Trophoblast cell (in vitro differentiated cells and primary cell): ENCODE data around the gene ALS2CL.

Source experiments
- DNase-seq, 2 donors: peaks; one replicate each; pipeline ENCODE4 v3.0.0-alpha.2; 2016
- H2AFZ ChIP-seq: 2 replicates; pipeline ENCODE4 v1.6.1; 2013; ENCODE audit warnings: low read length, moderate library complexity, mild to moderate bottlenecking; ENCODE audit not compliant: insufficient read depth, poor library complexity
- H2AK5ac ChIP-seq: 2 replicates; pipeline ENCODE4 v1.6.1; 2013; ENCODE audit warnings: mild to moderate bottlenecking, low read length
- H2BK120ac ChIP-seq: 2 replicates; pipeline ENCODE4 v1.6.1; 2013; ENCODE audit warnings: low read length, mild to moderate bottlenecking, moderate library complexity; ENCODE audit not compliant: insufficient read depth, poor library complexity
- H2BK12ac ChIP-seq: 2 replicates; pipeline ENCODE4 v1.6.1; 2013; ENCODE audit warnings: mild to moderate bottlenecking, low read length, moderate library complexity
- H2BK5ac ChIP-seq: 2 replicates; pipeline ENCODE4 v1.6.1; 2013; ENCODE audit warnings: low read length, low read depth, moderate library complexity, mild to moderate bottlenecking; ENCODE audit not compliant: poor library complexity
- H3K14ac ChIP-seq: 2 replicates; pipeline ENCODE4 v1.6.1; 2013; ENCODE audit warnings: mild to moderate bottlenecking, low read length
- H3K18ac ChIP-seq: 2 replicates; pipeline ENCODE4 v1.6.1; 2013; ENCODE audit warnings: mild to moderate bottlenecking, low read length
- H3K23ac ChIP-seq: 2 replicates; pipeline ENCODE4 v1.6.1; 2013; ENCODE audit warnings: low read length
- H3K27ac ChIP-seq: 2 replicates; pipeline ENCODE4 v1.5.1; 2013; ENCODE audit warnings: low read depth, mild to moderate bottlenecking, inconsistent platforms, low read length, moderate library complexity
- H3K27me3 ChIP-seq: 2 replicates; pipeline ENCODE4 v1.6.1; 2013; ENCODE audit warnings: inconsistent platforms, mild to moderate bottlenecking, low read length, moderate library complexity; ENCODE audit not compliant: insufficient read depth
- H3K36me3 ChIP-seq, 2 experiments: 1 replicate in 1 of 2; 2 replicates in 1 of 2; pipeline ENCODE4 v1.6.1; 2013; ENCODE audit warnings: low read length in 2 of 2, mild to moderate bottlenecking in 2 of 2, moderate library complexity in 1 of 2; ENCODE audit not compliant: insufficient read depth in 2 of 2, control insufficient read depth in 1 of 2
- H3K4ac ChIP-seq: 2 replicates; pipeline ENCODE4 v1.6.1; 2013; ENCODE audit warnings: low read depth, mild to moderate bottlenecking, low read length, moderate library complexity
- H3K4me1 ChIP-seq, 2 experiments: 1 replicate in 1 of 2; 2 replicates in 1 of 2; pipeline ENCODE4 v1.6.1; 2013; ENCODE audit warnings: low read length in 2 of 2, mild to moderate bottlenecking in 2 of 2, moderate library complexity in 1 of 2; ENCODE audit not compliant: insufficient read depth in 2 of 2, control insufficient read depth in 1 of 2
- H3K4me2 ChIP-seq: 2 replicates; pipeline ENCODE4 v1.6.1; 2013; ENCODE audit warnings: inconsistent platforms, mild to moderate bottlenecking, low read length, moderate library complexity
- H3K4me3 ChIP-seq: 2 replicates; pipeline ENCODE4 v1.5.1; 2013; ENCODE audit warnings: mild to moderate bottlenecking, low read depth, low read length, inconsistent platforms
- H3K79me1 ChIP-seq: one replicate; pipeline ENCODE4 v1.6.1; 2013; ENCODE audit warnings: low read length
- H3K79me2 ChIP-seq: 2 replicates; pipeline ENCODE4 v1.6.1; 2013; ENCODE audit warnings: low read length, mild to moderate bottlenecking; ENCODE audit not compliant: control insufficient read depth, insufficient read depth, poor library complexity
- H3K9ac ChIP-seq: 2 replicates; pipeline ENCODE4 v1.6.1; 2013; ENCODE audit warnings: mild to moderate bottlenecking, low read length
- H3K9me3 ChIP-seq: 2 replicates; pipeline ENCODE4 v1.6.1; 2013; ENCODE audit warnings: low read depth, mild to moderate bottlenecking, control low read depth, inconsistent platforms, low read length; ENCODE audit not compliant: insufficient read depth
- H4K12ac ChIP-seq: 2 replicates; pipeline ENCODE4 v1.6.1; 2013; ENCODE audit warnings: low read depth, mild to moderate bottlenecking, low read length, moderate library complexity
- H4K8ac ChIP-seq: 2 replicates; pipeline ENCODE4 v1.6.1; 2013; ENCODE audit warnings: low read depth, mild to moderate bottlenecking, low read length, moderate library complexity
- H4K91ac ChIP-seq: one replicate; pipeline ENCODE4 v1.6.1; 2013; ENCODE audit warnings: low read depth, mild to moderate bottlenecking, low read length, moderate library complexity
- WGBS: extraction: QIAGEN DNeasy Blood & Tissue Kit; methylation state at CpG from one replicate; pipeline ENCODE4 v1.1.7; 2013; ENCODE audit warnings: missing lambda C conversion rate; ENCODE audit not compliant: insufficient read length, insufficient coverage; ENCODE audit errors: extremely low coverage; 5-methylcytosine and 5-hydroxymethylcytosine counted together

Gene ALS2CL

GRCh38 chr3:46719044-46719565 is 25.6 kb upstream of the ALS2CL start:
- no peak overlapping the region for H2BK5ac ChIP-seq
- H3K14ac ChIP-seq, result no peak overlapping the region
- no peak overlapping the region for H2AFZ ChIP-seq
- peaks cover 1% of the 10 kb centered on the region for H3K9me3 ChIP-seq
- no peak overlapping the region for H2AK5ac ChIP-seq
- no peak overlapping the region for H3K18ac ChIP-seq
- H3K9ac ChIP-seq, result no peak overlapping the region
- no peak overlapping the region for H3K23ac ChIP-seq
- no peak overlapping the region for H2BK12ac ChIP-seq
- H3K27ac ChIP-seq, result no peak overlapping the region
- no peak overlapping the region for H2BK120ac ChIP-seq
- H4K8ac ChIP-seq, result no peak overlapping the region
- no peak overlapping the region for H4K12ac ChIP-seq
- H3K4ac ChIP-seq, result no peak overlapping the region
- no peak overlapping the region for H3K4me3 ChIP-seq
- H3K4me1 ChIP-seq, result no peaks in the 10 kb centered on the region
- WGBS, result no CpG with 5 or more reads among the region's 2 CpGs
- H3K36me3 ChIP-seq, result no peaks in the 10 kb centered on the region
- H3K4me2 ChIP-seq, result no peak overlapping the region
- no peaks in the 10 kb centered on the region for H3K27me3 ChIP-seq
- no peak for DNase-seq
- no peaks in the 10 kb centered on the region for H3K79me2 ChIP-seq
- no peaks in the 10 kb centered on the region for H3K79me1 ChIP-seq
- H4K91ac ChIP-seq, result no peak overlapping the region

- no CpG with 5 or more reads among the region's 61 CpGs for WGBS
- Histone ChIP-seq H2BK120ac (no peak within 1 kb of the TSS), H4K12ac (no peak within 1 kb of the TSS), H3K4ac (no peak within 1 kb of the TSS), H3K23ac (no peak within 1 kb of the TSS), H3K4me3 (no peak within 1 kb of the TSS), H3K36me3 (no peaks in the 10 kb centered on the region), H3K27me3 (no peaks in the 10 kb centered on the region), H3K4me2 (no peak within 1 kb of the TSS), H4K91ac (no peak within 1 kb of the TSS), H2BK5ac (no peak within 1 kb of the TSS), H3K18ac (no peak within 1 kb of the TSS), H3K79me1 (no peaks in the 10 kb centered on the region), H2BK12ac (no peak within 1 kb of the TSS), H3K4me1 (no peaks in the 10 kb centered on the region), H2AK5ac (no peak within 1 kb of the TSS), H3K14ac (no peak within 1 kb of the TSS), H4K8ac (no peak within 1 kb of the TSS), H2AFZ (no peak within 1 kb of the TSS), H3K9me3 (peaks cover 4% of the 10 kb centered on the region), H3K79me2 (no peaks in the 10 kb centered on the region), H3K9ac (no peak within 1 kb of the TSS), H3K27ac (no peak within 1 kb of the TSS)
- peak in 1 of 2 donors; percentile 15 for DNase-seq
These were observed 24.2 kb upstream of the ALS2CL start, which contains the start of gene PRSS50 for GRCh38 chr3:46717447-46718231. Gene PRSS50 (minus strand): TSS chr3:46717869. CDS start chr3:46717824, 45 bp downstream.

- WGBS, result no CpG with 5 or more reads among the region's 19 CpGs
- Histone ChIP-seq H3K36me3 (no peaks in the 10 kb centered on the region), H2BK5ac (no peak overlapping the region), H3K4me1 (peaks cover under 1 to 1% of the 10 kb centered on the region in 2 experiments), H3K18ac (no peak overlapping the region), H2BK12ac (no peak overlapping the region), H3K79me1 (no peaks in the 10 kb centered on the region), H4K91ac (no peak overlapping the region), H3K4me3 (no peak overlapping the region), H3K9me3 (peaks cover 4% of the 10 kb centered on the region), H3K27me3 (no peaks in the 10 kb centered on the region), H3K79me2 (no peaks in the 10 kb centered on the region), H4K8ac (no peak overlapping the region), H3K23ac (no peak overlapping the region), H3K4ac (no peak overlapping the region), H3K4me2 (no peak overlapping the region), H2AK5ac (no peak overlapping the region), H3K27ac (no peak overlapping the region), H4K12ac (no peak overlapping the region), H2AFZ (no peak overlapping the region), H3K14ac (no peak overlapping the region), H2BK120ac (no peak overlapping the region), H3K9ac (no peak overlapping the region)
- DNase-seq, result no peak
These were observed 23.3 kb upstream of the ALS2CL start for GRCh38 chr3:46716461-46717441.

DNA sequence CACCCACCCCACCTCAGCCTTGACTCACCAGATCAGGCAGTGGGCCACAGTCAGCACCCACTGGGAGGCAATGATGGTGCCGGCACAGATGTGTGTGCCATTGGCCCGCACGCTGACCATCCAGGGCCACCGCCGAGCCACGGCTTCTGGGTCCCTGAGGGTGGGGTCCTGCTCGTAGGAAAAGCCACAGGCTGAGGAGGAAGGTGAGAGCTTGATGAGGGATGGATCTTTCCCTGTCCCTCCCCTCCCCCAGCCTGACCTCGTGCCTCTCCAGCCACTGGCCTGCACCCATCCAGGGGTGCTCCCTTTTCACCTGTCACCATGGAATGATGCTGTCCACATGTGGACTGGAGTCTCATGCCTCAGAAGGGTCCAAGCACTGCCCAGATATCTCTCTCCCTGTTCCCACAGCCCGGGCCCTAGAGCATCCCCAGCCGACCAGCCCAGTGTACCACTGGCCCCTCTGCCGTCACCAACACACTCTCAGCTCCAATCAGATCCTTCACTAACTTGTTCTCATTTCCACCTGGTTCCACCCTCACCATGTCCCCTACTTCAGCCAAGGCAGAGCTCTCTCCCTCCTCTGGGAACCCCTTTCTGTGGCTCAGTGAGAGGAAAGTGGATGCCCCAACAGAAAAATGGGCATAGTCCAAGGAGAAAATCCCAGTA is 22.2 kb upstream of the ALS2CL start:
- Histone ChIP-seq H3K4me2 (no peak overlapping the region), H2AK5ac (no peak overlapping the region), H3K14ac (no peak overlapping the region), H3K9ac (no peak overlapping the region), H3K18ac (no peak overlapping the region), H2BK120ac (no peak overlapping the region), H4K12ac (no peak overlapping the region), H3K36me3 (no peaks in the 10 kb centered on the region), H3K9me3 (peaks cover 4% of the 10 kb centered on the region), H3K4ac (no peak overlapping the region), H3K23ac (no peak overlapping the region), H3K27ac (no peak overlapping the region), H2BK5ac (no peak overlapping the region), H3K4me1 (peaks cover 8 to 9% of the 10 kb centered on the region in 2 experiments), H3K27me3 (no peaks in the 10 kb centered on the region), H2BK12ac (no peak overlapping the region), H3K79me1 (no peaks in the 10 kb centered on the region), H3K79me2 (no peaks in the 10 kb centered on the region), H4K8ac (no peak overlapping the region), H2AFZ (no peak overlapping the region), H4K91ac (no peak overlapping the region), H3K4me3 (no peak overlapping the region)
- no CpG with 5 or more reads among the region's 11 CpGs for WGBS
- no peak for DNase-seq
